Activated CD4-positive, alpha-beta T cell treated with anti-CD3 and anti-CD28 coated beads for 1 hour (primary cell): ENCODE results near the gene ANKRD13C.
"Not testable (repeated sequence)": the region's sequence is repeated elsewhere in the genome, so short reads cannot be mapped to it uniquely, and the experiment has no call there.

Source experiments
- DNase-seq: peaks from one replicate; pipeline ENCODE4 v3.0.0-alpha.2; 2020

ANKRD13C gene

GRCh38 chr1:70354332-70355110 lies at the start of gene ANKRD13C:
Gene ANKRD13C, minus strand, starts transcription at chr1:70354722. Its CDS starts 314 bp downstream, at chr1:70354408.
- DNase-seq: peak; percentile 82

GRCh38 chr1:70403759-70404158 lies 49.2 kb upstream of the ANKRD13C start:
- no peak for DNase-seq

GRCh38 chr1:70401974-70402373 lies 47.5 kb upstream of the ANKRD13C start:
- DNase-seq: no peak

- no peak for DNase-seq
These were observed 45.8 kb upstream of the ANKRD13C start for GRCh38 chr1:70400335-70400734.

GRCh38 chr1:70397013-70397412 lies 42.5 kb upstream of the ANKRD13C start:
- DNase-seq: no peak

- DNase-seq: no peak
These were observed 42.1 kb upstream of the ANKRD13C start for GRCh38 chr1:70396607-70397006.

- DNase-seq: no peak
These were observed 38.1 kb upstream of the ANKRD13C start for GRCh38 chr1:70392626-70393025.

GRCh38 chr1:70387507-70387906 lies 33.0 kb upstream of the ANKRD13C start:
- no peak for DNase-seq

- DNase-seq: no peak
These were observed 31.6 kb upstream of the ANKRD13C start for GRCh38 chr1:70386121-70386520.

GRCh38 chr1:70385477-70385876 lies 31.0 kb upstream of the ANKRD13C start:
- no peak for DNase-seq

GRCh38 chr1:70384542-70384941 lies 30.0 kb upstream of the ANKRD13C start:
- no peak for DNase-seq

- DNase-seq: no peak
These were observed 29.0 kb upstream of the ANKRD13C start for GRCh38 chr1:70383483-70383882.

- no peak for DNase-seq
These were observed 28.2 kb upstream of the ANKRD13C start for GRCh38 chr1:70382682-70383081.

GRCh38 chr1:70376196-70376595 lies 21.7 kb upstream of the ANKRD13C start:
- DNase-seq: no peak

GRCh38 chr1:70373580-70373979 lies 19.1 kb upstream of the ANKRD13C start:
- DNase-seq: not testable (repeated sequence)

GRCh38 chr1:70372426-70372825 lies 17.9 kb upstream of the ANKRD13C start:
- no peak for DNase-seq

GRCh38 chr1:70371586-70371985 lies 17.1 kb upstream of the ANKRD13C start:
- not testable (repeated sequence) for DNase-seq

GRCh38 chr1:70367397-70367796 lies 12.9 kb upstream of the ANKRD13C start:
- not testable (repeated sequence) for DNase-seq

GRCh38 chr1:70366997-70367396 lies 12.5 kb upstream of the ANKRD13C start:
- not testable (repeated sequence) for DNase-seq

GRCh38 chr1:70366425-70366952 lies 12.0 kb upstream of the ANKRD13C start:
- DNase-seq: not testable (repeated sequence)

- no peak for DNase-seq
These were observed 9.9 kb upstream of the ANKRD13C start for GRCh38 chr1:70364439-70364838.

- no peak for DNase-seq
These were observed 7.3 kb upstream of the ANKRD13C start for GRCh38 chr1:70361727-70362398.

GRCh38 chr1:70360321-70360720 lies 5.8 kb upstream of the ANKRD13C start:
- DNase-seq: no peak

- DNase-seq: no peak
These were observed 4.5 kb upstream of the ANKRD13C start for GRCh38 chr1:70358921-70359564.
